Measurements from ENCODE around the gene ESRRA.

GRCh38 chr11:64256300-64256699 lies 49.0 kb upstream of the ESRRA start:
- TF ChIP-seq CTCF (IDR thresholded peaks at IDR 0.05) (no peak), EP300 (IDR thresholded peaks at IDR 0.05) (no peak), POLR2A (IDR thresholded peaks at IDR 0.05) (no peak)

Data from suprapubic skin (tissue), 3 donors.